Karpas-422 (cell line): ENCODE measurements around the gene MLC1. TPM values are rescaled to one million over a fixed set of nuclear protein-coding genes. Genes with fewer than 3 reads are reported as not detected.

ENCODE experiments used
- DNase-seq: peaks from one replicate; pipeline ENCODE4 v3.0.0-alpha.2; 2015
- H2AFZ ChIP-seq: fragments of 200-600 bp; sonication (generic); 2 replicates; pipeline ENCODE4 v1.6.1; 2014; ENCODE audit warnings: antibody characterized with exemption, low read length, mixed read lengths
- H3K27ac ChIP-seq: fragments of 200-600 bp; sonication (generic); 2 replicates; pipeline ENCODE4 v1.5.1; 2014; ENCODE audit warnings: mild to moderate bottlenecking, low read length, moderate library complexity
- H3K27me3 ChIP-seq: fragments of 200-600 bp; sonication (generic); 2 replicates; pipeline ENCODE4 v1.6.1; 2014; ENCODE audit warnings: low read length, mixed read lengths
- H3K36me3 ChIP-seq: fragments of 200-600 bp; sonication (generic); 2 replicates; pipeline ENCODE4 v1.6.1; 2014; ENCODE audit warnings: low read length, mixed read lengths; ENCODE audit not compliant: insufficient read depth
- H3K4me1 ChIP-seq: fragments of 200-600 bp; sonication (generic); 2 replicates; pipeline ENCODE4 v1.6.1; 2014; ENCODE audit warnings: mild to moderate bottlenecking, low read length, mixed read lengths
- H3K4me2 ChIP-seq: fragments of 200-600 bp; sonication (generic); 2 replicates; pipeline ENCODE4 v1.6.1; 2014; ENCODE audit warnings: low read length, low read depth, mild to moderate bottlenecking; ENCODE audit not compliant: poor library complexity, severe bottlenecking
- H3K4me3 ChIP-seq: fragments of 200-600 bp; sonication (generic); 2 replicates; pipeline ENCODE4 v1.5.1; 2014; ENCODE audit warnings: mild to moderate bottlenecking, antibody characterized with exemption, low read length, mixed read lengths
- H3K79me2 ChIP-seq: fragments of 200-600 bp; sonication (generic); 2 replicates; pipeline ENCODE4 v1.6.1; 2014; ENCODE audit warnings: mild to moderate bottlenecking, low read length, mixed read lengths
- H3K9ac ChIP-seq: fragments of 200-600 bp; sonication (generic); 2 replicates; pipeline ENCODE4 v1.6.0; 2014; ENCODE audit warnings: low read length
- H3K9me2 ChIP-seq: fragments of 200-600 bp; sonication (generic), shearing (Covaris generic); replicated peaks from 2 replicates; pipeline ENCODE4 v1.6.0; 2014; ENCODE audit warnings: mild to moderate bottlenecking, low read length, moderate library complexity; ENCODE audit not compliant: insufficient read depth
- H3K9me3 ChIP-seq: fragments of 300-700, 200-600 bp; sonication (generic); 2 replicates; pipeline ENCODE4 v1.6.1; 2014; ENCODE audit warnings: low read length, mixed read lengths
- H4K20me1 ChIP-seq: fragments of 200-600 bp; sonication (generic); 2 replicates; pipeline ENCODE4 v1.6.1; 2014; ENCODE audit warnings: mild to moderate bottlenecking, antibody characterized with exemption, low read length, low read depth; ENCODE audit not compliant: insufficient read depth
- total RNA-seq: library from RNA; depleted of rRNA; stranded (reverse); fragments of >200 nt; shearing (Covaris generic); gene quantifications from 2 replicates; pipeline ENCODE4 v1.2.3, GENCODE V29; 2014; ENCODE audit warnings: low replicate concordance

Gene MLC1
- total RNA-seq, 1 experiment from 2014 or later, result not detected

DNA sequence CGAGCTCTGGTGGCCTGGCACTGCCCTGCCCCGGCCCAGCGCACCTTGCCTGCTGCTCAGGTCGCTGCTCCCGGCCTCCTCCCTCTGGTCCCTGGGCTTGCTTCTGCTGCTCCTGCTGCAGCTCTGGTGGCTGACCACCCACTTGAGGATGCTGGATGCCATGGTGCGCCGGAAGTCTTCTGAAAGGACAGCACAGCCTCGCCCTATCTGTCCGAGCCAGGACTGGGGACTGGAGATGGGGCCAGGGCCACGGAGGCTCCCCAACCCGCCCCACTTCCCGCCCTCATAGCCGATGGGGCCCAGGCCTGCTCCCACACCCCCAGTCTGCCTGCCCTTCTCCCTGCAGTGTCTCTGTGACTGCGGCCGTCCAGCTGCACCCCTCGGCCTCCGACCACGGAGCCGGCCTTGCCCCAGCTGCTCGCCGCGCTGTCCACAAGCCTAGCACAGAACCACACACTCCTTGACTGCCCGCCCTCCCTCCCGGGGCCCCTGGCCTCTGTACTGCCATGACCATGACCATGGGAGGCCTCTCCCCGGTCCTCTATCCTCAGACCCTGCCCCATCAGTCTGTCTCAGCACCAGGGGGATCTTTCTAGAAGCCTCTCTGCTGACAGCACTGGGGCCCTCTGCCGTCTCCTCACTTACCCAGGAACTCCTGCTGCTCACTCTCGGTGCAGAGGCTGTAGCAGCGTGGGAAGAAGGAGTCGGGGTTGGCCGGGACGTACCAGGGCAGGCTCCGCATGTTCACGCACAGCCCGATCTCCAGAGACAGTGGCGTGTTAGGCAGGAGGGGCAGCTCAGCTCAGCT lies 39.8 kb downstream of the MLC1 start:
- H3K79me2 ChIP-seq, result no peaks in the 10 kb centered on the region
- no peak overlapping the region for H2AFZ ChIP-seq
- H3K27me3 ChIP-seq, result no peaks in the 10 kb centered on the region
- no peaks in the 10 kb centered on the region for H3K9me2 ChIP-seq
- H4K20me1 ChIP-seq, result no peaks in the 10 kb centered on the region
- no peak overlapping the region for H3K27ac ChIP-seq
- no peak for DNase-seq
- no peak overlapping the region for H3K4me2 ChIP-seq
- H3K9ac ChIP-seq, result no peak overlapping the region
- H3K9me3 ChIP-seq, result no peaks in the 10 kb centered on the region
- no peak overlapping the region for H3K4me3 ChIP-seq
- no peaks in the 10 kb centered on the region for H3K36me3 ChIP-seq
- no peaks in the 10 kb centered on the region for H3K4me1 ChIP-seq

DNA sequence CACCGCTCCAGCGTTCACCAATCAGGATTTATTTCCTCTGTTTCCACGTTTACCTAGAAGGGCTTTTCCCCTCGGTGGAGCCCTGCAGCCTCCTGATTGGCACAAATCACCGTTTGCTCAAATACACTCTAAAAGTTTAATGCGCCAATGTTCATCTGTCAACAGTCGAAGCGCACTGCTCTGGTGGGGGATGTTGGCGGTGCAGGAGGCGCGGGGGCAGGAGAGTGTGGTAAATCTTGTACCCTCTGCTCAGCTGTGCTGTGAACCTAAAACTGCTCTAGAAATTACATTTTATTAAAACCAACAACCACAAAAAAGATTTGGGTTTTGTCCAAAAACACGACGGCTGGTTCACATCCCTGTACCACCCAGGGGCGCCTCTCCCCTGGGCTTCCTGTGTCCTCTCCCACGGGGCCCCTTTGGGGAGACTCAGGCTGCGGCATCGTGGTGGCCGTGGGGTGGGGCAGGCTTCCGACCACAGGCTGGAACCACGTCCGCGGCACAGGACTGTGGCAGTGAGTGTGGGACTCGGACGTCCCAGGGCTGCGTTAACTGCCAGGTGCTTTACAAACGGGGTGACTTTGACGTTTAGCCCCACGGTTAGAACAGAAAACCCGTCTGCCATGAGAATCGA lies 40.6 kb downstream of the MLC1 start:
- H3K9me2 ChIP-seq, result no peaks in the 10 kb centered on the region
- no peak overlapping the region for H3K4me2 ChIP-seq
- no peak overlapping the region for H2AFZ ChIP-seq
- no peaks in the 10 kb centered on the region for H3K36me3 ChIP-seq
- H3K4me3 ChIP-seq, result no peak overlapping the region
- H3K27me3 ChIP-seq, result no peaks in the 10 kb centered on the region; the same call in 1 of the 2 replicates
- H3K79me2 ChIP-seq, result no peaks in the 10 kb centered on the region
- no peak for DNase-seq
- no peaks in the 10 kb centered on the region; the same call in 1 of the 2 replicates for H3K9me3 ChIP-seq
- H4K20me1 ChIP-seq, result no peaks in the 10 kb centered on the region
- H3K27ac ChIP-seq, result no peak overlapping the region
- H3K4me1 ChIP-seq, result no peaks in the 10 kb centered on the region
- H3K9ac ChIP-seq, result no peak overlapping the region

DNA sequence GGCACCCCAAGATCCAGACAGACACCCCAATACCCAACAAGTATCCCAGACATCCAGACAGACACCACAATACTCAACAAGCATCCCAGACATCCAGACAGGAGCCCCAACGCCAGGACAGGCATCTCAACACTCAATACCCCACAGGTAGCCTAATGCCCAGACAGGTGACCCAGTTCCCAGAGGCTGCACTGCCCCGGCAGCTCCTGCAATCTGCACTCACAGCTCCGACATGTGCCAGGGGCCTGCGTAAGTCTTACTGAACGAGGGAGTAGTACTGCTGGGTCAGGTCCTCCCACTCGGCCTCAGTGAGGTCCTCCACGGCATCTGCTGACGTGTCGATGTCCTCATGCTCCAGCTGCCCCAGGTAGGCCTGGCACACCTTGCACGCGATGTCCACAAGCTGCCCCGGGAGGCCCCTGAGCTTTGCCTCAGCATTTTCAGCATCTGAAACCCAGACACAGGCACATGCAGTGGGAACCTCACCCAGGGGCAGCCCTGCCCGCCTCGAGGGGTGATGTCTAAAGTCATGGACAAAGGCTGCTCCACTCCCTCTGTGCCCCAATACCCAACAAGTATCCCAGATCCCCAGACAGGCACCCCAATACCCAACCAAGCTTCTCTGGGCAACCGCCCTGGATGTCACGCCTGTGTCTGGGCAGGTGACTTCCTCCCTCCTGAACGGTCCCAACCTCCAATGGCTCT lies 43.7 kb downstream of the MLC1 start:
- no peak overlapping the region for H3K27ac ChIP-seq

DNA sequence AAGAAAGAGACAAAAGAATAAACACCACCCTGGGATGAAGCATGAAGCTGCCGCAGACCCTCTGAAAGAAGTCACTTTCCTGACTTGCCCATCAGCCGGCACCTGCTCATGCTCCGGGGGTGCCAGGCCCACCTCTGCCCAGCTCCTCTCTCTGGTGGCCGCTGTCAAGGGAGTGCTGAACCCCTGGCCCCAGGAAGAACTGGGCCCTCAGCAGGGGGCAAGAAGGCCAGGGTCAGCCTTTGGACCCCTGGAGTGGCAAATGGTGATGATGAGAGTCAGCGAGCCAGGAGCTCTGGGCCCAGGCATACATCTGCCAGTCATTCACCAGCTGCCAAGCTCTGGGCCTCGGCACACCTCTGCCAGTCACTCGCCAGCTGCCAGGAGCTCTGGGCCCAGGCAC lies 44.5 kb downstream of the MLC1 start:
- H4K20me1 ChIP-seq, result no peaks in the 10 kb centered on the region
- no peak overlapping the region for H3K9ac ChIP-seq
- no peaks in the 10 kb centered on the region for H3K9me2 ChIP-seq
- no peak overlapping the region for H3K4me3 ChIP-seq
- no peaks in the 10 kb centered on the region for H3K79me2 ChIP-seq
- H3K9me3 ChIP-seq, result peaks cover 2% of the 10 kb centered on the region
- H3K27ac ChIP-seq, result no peak overlapping the region
- no peaks in the 10 kb centered on the region for H3K4me1 ChIP-seq
- no peak for DNase-seq
- H3K36me3 ChIP-seq, result no peaks in the 10 kb centered on the region
- H3K4me2 ChIP-seq, result no peak overlapping the region
- no peak overlapping the region for H2AFZ ChIP-seq
- H3K27me3 ChIP-seq, result peaks cover 4% of the 10 kb centered on the region; the same call in 1 of the 2 replicates

More for the DNA sequence above, 43.7 kb downstream of the MLC1 start:
- Histone ChIP-seq H3K9me2 (no peaks in the 10 kb centered on the region), H3K79me2 (no peaks in the 10 kb centered on the region), H3K36me3 (no peaks in the 10 kb centered on the region), H3K9ac (no peak overlapping the region), H2AFZ (no peak overlapping the region), H3K4me2 (no peak overlapping the region), H3K4me1 (no peaks in the 10 kb centered on the region), H3K9me3 (peaks cover 2% of the 10 kb centered on the region), H4K20me1 (no peaks in the 10 kb centered on the region), H3K4me3 (no peak overlapping the region), H3K27me3 (peaks cover 4% of the 10 kb centered on the region; the same call in 1 of the 2 replicates)
- no peak for DNase-seq

DNA sequence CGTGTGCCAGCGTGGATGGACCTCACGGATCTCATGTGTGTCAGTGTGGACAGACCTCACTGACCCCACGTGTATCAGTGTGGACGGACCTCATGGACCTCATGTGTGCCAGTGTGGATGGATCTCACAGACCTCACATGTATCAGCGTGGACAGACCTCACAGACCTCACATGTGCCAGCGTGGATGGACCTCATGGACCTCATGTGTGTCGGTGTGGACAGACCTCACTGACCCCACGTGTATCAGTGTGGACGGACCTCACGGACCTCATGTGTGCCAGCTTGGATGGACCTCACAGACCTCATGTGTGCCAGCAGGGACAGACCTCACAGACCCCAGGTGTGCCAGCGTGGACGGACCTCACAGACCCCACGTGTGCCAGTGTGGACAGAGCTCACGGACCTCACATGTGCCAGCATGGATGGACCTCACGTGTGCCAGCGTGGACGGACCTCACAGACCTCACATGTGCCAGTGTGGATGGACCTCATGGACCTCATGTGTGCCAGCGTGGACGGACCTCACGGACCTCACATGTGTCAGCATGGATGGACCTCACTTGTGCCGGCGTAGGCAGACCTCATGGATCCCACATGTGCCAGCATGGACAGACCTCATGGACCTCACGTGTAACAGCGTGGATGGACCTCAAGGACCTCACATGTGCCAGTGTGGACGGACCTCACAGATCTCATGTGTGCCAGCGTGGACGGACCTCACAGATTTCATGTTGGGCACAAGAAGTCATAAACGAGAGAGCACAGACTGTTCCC lies 45.4 kb downstream of the MLC1 start:
- H3K9me3 ChIP-seq, result peaks cover 2% of the 10 kb centered on the region
- H3K27ac ChIP-seq, result no peak overlapping the region
- H4K20me1 ChIP-seq, result no peaks in the 10 kb centered on the region
- H3K9me2 ChIP-seq, result no peaks in the 10 kb centered on the region
- H3K4me3 ChIP-seq, result no peak overlapping the region
- no peaks in the 10 kb centered on the region for H3K36me3 ChIP-seq
- H3K4me2 ChIP-seq, result no peak overlapping the region
- peaks cover 4% of the 10 kb centered on the region; the same call in 1 of the 2 replicates for H3K27me3 ChIP-seq
- no peak overlapping the region for H3K9ac ChIP-seq
- no peaks in the 10 kb centered on the region for H3K4me1 ChIP-seq
- H3K79me2 ChIP-seq, result no peaks in the 10 kb centered on the region
- no peak overlapping the region for H2AFZ ChIP-seq
- no peak for DNase-seq

DNA sequence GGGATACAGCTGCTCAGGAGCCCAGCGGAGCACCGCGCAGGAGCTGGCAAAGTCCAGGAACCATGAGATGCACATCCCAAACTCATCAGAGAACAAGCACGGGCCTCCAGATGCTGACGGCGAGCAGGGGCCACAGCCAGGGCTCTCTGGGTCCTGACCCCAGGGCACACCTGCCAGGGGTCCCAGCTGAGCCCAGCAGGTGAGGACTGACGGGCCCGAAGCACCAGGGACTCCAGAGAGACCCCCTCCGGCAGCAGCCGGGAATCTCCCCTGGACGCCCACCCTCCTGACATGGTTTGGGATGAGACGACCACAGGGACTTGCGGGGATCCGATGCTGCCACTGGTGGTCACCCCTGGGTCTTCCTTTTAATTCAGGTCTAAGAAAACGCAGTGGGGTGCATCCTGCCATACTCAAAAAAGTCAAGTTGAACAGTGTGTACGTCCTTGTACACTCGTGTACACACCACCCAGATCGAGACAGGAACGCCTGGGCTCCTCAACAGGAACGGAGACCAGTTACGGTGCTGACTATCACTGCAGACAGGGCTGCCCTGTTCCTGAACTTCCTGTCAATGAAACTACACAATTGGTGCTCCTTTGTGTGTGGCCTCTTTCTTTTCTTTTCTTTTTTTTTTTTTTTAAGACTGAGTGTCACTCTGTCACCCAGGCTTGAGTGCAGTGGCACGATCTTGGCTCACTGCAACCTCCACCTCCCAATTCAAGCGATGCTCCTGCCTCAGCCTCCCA lies 49.1 kb downstream of the MLC1 start:
- no peak for DNase-seq
- peaks cover 4% of the 10 kb centered on the region; the same call in 1 of the 2 replicates for H3K27me3 ChIP-seq

DNA sequence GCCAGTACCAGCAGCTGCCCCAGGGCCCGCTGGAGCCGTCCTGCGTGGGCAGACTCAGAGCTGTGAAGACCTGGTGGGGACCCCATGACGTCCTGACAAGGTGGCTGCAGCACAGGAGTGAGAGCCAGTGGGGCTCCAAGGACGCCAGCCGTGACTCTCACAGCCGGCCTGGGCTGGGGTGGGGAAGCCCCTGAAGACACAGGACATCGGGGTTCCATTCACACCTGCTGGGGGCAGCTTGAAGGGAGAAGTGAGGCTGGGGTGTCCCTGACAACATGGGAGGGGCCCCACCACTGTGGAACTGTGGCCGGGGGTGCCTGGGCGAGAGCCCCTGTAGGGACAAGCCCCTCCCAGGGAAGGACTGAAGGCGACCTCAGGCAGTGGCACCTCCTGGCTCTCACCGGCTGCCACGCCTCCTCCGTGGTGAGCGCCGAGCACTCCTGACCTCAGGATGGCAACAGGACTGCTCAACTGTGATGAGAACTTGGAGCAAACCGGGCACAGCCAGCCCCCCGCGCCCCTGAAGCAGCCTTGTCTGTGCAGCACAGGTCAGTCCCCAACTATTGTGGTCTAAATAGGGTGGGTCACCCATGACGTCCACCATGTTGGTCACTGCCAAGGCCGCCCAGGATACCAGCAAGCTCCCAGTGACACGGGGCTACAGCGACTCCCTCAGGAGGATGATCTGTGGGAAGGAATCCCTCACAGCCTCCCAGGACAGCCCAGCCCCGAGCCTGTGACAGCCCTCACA lies 49.9 kb downstream of the MLC1 start:
- Histone ChIP-seq H3K4me2 (no peak overlapping the region), H3K9me2 (no peaks in the 10 kb centered on the region), H3K4me1 (no peaks in the 10 kb centered on the region), H3K4me3 (no peak overlapping the region), H3K27me3 (peaks cover 4% of the 10 kb centered on the region; the same call in 1 of the 2 replicates), H3K27ac (no peak overlapping the region), H4K20me1 (no peaks in the 10 kb centered on the region), H2AFZ (no peak overlapping the region), H3K9ac (no peak overlapping the region), H3K36me3 (no peaks in the 10 kb centered on the region), H3K9me3 (peaks cover 2% of the 10 kb centered on the region), H3K79me2 (no peaks in the 10 kb centered on the region)
- DNase-seq, result no peak

More for the DNA sequence above, 49.1 kb downstream of the MLC1 start:
- no peaks in the 10 kb centered on the region for H3K79me2 ChIP-seq
- no peak overlapping the region for H3K4me2 ChIP-seq
- peaks cover 2% of the 10 kb centered on the region for H3K9me3 ChIP-seq
- no peaks in the 10 kb centered on the region for H3K4me1 ChIP-seq
- H3K4me3 ChIP-seq, result no peak overlapping the region
- no peaks in the 10 kb centered on the region for H3K9me2 ChIP-seq
- no peak overlapping the region for H3K9ac ChIP-seq
- no peaks in the 10 kb centered on the region for H3K36me3 ChIP-seq
- H4K20me1 ChIP-seq, result no peaks in the 10 kb centered on the region
- no peak overlapping the region for H3K27ac ChIP-seq
- no peak overlapping the region for H2AFZ ChIP-seq
